ENCODE results near the gene IQCH. TPM values are rescaled to one million over a fixed set of nuclear protein-coding genes. Genes with fewer than 3 reads are reported as not detected.

The IQCH gene
- total RNA-seq, 3 donors from 2014 or later (not counting 1 experiment from before 2014, with no cell fraction given) = 0.78 to 1.4 (median 0.86) TPM

GRCh38 chr15:67548862-67549651 is 294.5 kb downstream of the IQCH start:
- no peak overlapping the region for H3K4me3 ChIP-seq (ENCODE audit: low read length)
- peaks cover 5% of the 10 kb centered on the region for H3K36me3 ChIP-seq (ENCODE audit: control insufficient read depth, insufficient read depth, low read length)
- TF ChIP-seq CTCF (IDR thresholded peaks at IDR 0.05) = no peak
- no peaks in the 10 kb centered on the region for H3K9me3 Mint-ChIP-seq
- no peaks in the 10 kb centered on the region for H3K9me3 ChIP-seq (ENCODE audit: control insufficient read depth, insufficient read depth, low read length)
- H3K4me1 Mint-ChIP-seq = peaks cover 14 to 18% of the 10 kb centered on the region in 2 donors
- intact Hi-C loops (cut with micrococcal nuclease) = no loop called here
- no peak overlapping the region for H3K27ac ChIP-seq (ENCODE audit: low read length)
- no peaks in the 10 kb centered on the region for H3K4me1 ChIP-seq (ENCODE audit: control insufficient read depth, insufficient read depth, low read length)
- H3K4me3 Mint-ChIP-seq = no peak overlapping the region
- no peaks in the 10 kb centered on the region for H3K36me3 Mint-ChIP-seq
- no peak overlapping the region for H3K27ac Mint-ChIP-seq
- ATAC-seq (no peak), DNase-seq (no peak)
- no peaks in the 10 kb centered on the region for H3K27me3 Mint-ChIP-seq (ENCODE audit: low read depth in 2 of 2)
- 80% methylated on average over 7 of the region's 8 CpGs for WGBS (ENCODE audit: insufficient coverage)
- H3K27me3 ChIP-seq (ENCODE audit: control insufficient read depth, insufficient read depth, low read length) = no peaks in the 10 kb centered on the region

GRCh38 chr15:67549736-67550135 is 295.1 kb downstream of the IQCH start:
- Histone ChIP-seq H3K9me3 (ENCODE audit: control insufficient read depth, insufficient read depth, low read length) (no peaks in the 10 kb centered on the region), H3K27me3 (ENCODE audit: control insufficient read depth, insufficient read depth, low read length) (no peaks in the 10 kb centered on the region), H3K4me3 (ENCODE audit: low read length) (no peak overlapping the region), H3K27ac (ENCODE audit: low read length) (no peak overlapping the region), H3K36me3 (ENCODE audit: control insufficient read depth, insufficient read depth, low read length) (peaks cover 5% of the 10 kb centered on the region), H3K4me1 (ENCODE audit: control insufficient read depth, insufficient read depth, low read length) (no peaks in the 10 kb centered on the region)
- ATAC-seq (no peak), DNase-seq (no peak)
- H3K4me1 Mint-ChIP-seq = peaks cover 7 to 15% of the 10 kb centered on the region in 2 donors
- no peaks in the 10 kb centered on the region for H3K9me3 Mint-ChIP-seq
- TF ChIP-seq CTCF (IDR thresholded peaks at IDR 0.05) = no peak
- WGBS (ENCODE audit: insufficient coverage) = 100% methylated on average over 1 of the region's 3 CpGs
- intact Hi-C loops (cut with micrococcal nuclease) = no loop called here
- H3K27ac Mint-ChIP-seq = no peak overlapping the region
- H3K27me3 Mint-ChIP-seq (ENCODE audit: low read depth in 2 of 2) = no peaks in the 10 kb centered on the region
- H3K4me3 Mint-ChIP-seq = no peak overlapping the region
- no peaks in the 10 kb centered on the region for H3K36me3 Mint-ChIP-seq

- H3K27ac ChIP-seq (ENCODE audit: low read length) = no peak overlapping the region
- peaks cover 5% of the 10 kb centered on the region for H3K36me3 ChIP-seq (ENCODE audit: control insufficient read depth, insufficient read depth, low read length)
- H3K4me1 ChIP-seq (ENCODE audit: control insufficient read depth, insufficient read depth, low read length) = no peaks in the 10 kb centered on the region
- H3K36me3 Mint-ChIP-seq = no peaks in the 10 kb centered on the region
- no peak for TF ChIP-seq CTCF (IDR thresholded peaks at IDR 0.05)
- H3K4me3 ChIP-seq (ENCODE audit: low read length) = no peak overlapping the region
- no peak overlapping the region for H3K4me3 Mint-ChIP-seq
- intact Hi-C loops (cut with micrococcal nuclease) = no loop called here
- no peaks in the 10 kb centered on the region for H3K9me3 Mint-ChIP-seq
- no peaks in the 10 kb centered on the region for H3K9me3 ChIP-seq (ENCODE audit: control insufficient read depth, insufficient read depth, low read length)
- H3K27me3 Mint-ChIP-seq (ENCODE audit: low read depth in 2 of 2) = no peaks in the 10 kb centered on the region
- peaks cover 0 to 14% of the 10 kb centered on the region in 2 donors for H3K4me1 Mint-ChIP-seq
- H3K27ac Mint-ChIP-seq = no peak overlapping the region
- ATAC-seq (no peak), DNase-seq (no peak)
- no peaks in the 10 kb centered on the region for H3K27me3 ChIP-seq (ENCODE audit: control insufficient read depth, insufficient read depth, low read length)
- 100% methylated on average over 4 of the region's 4 CpGs for WGBS (ENCODE audit: insufficient coverage)
These were observed 295.9 kb downstream of the IQCH start for GRCh38 chr15:67550522-67550921.
